HL-60/S4 treated with phorbol 12-myristate 13-acetate at 8.2 ng/mL for 4 days and 3 days (cell line): ENCODE measurements around the gene TMEM220.
"Not testable (repeated sequence)": the region's sequence is repeated elsewhere in the genome, so short reads cannot be mapped to it uniquely, and the experiment has no call there.

Source experiments
- in situ Hi-C: fragments of 300-500 bp; cut with MboI; formaldehyde crosslinking; loops from 2 replicates; pipeline ENCODE4 v1.15.0; 2022; ENCODE audit warnings: low sequenced_read_pairs

TMEM220 gene

GRCh38 chr17:10731408-10731879 is 1.6 kb upstream of the TMEM220 start:
- in situ Hi-C loops: no loop called here

- in situ Hi-C loops: not testable (repeated sequence)
Measured at GRCh38 chr17:10730247-10730646, 424 bp upstream of the TMEM220 start.

GRCh38 chr17:10728331-10728892 is 1.4 kb downstream of the TMEM220 start:
- in situ Hi-C loops: no loop called here

- in situ Hi-C loops: no loop called here
Measured at GRCh38 chr17:10727192-10727591, 2.6 kb downstream of the TMEM220 start.

DNA sequence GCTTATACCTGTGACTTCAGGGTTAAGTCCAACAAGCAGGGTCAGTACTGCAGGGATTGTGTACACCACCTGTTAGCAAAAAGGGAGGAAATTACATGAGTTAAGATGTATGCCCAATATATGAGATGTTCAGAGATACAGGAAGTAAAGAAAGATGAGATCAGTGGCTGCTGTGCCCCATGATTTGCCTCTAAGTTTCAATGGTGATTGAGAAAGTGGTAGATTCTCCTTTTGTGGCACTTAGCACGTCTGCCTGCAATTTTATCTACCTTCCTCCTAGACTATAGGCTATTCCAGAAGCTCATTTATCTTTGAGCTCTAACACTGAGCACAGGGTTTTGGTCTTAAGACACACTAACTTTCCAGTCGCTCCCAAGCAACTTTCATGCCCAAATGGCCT is 3.6 kb downstream of the TMEM220 start:
- in situ Hi-C loops: no loop called here

GRCh38 chr17:10725262-10725661 is 4.6 kb downstream of the TMEM220 start:
- in situ Hi-C loops: no loop called here

- in situ Hi-C loops: no loop called here
Measured at GRCh38 chr17:10724546-10725195, 5.2 kb downstream of the TMEM220 start.

- in situ Hi-C loops: no loop called here
Measured at GRCh38 chr17:10718547-10718946, 11.3 kb downstream of the TMEM220 start.

DNA sequence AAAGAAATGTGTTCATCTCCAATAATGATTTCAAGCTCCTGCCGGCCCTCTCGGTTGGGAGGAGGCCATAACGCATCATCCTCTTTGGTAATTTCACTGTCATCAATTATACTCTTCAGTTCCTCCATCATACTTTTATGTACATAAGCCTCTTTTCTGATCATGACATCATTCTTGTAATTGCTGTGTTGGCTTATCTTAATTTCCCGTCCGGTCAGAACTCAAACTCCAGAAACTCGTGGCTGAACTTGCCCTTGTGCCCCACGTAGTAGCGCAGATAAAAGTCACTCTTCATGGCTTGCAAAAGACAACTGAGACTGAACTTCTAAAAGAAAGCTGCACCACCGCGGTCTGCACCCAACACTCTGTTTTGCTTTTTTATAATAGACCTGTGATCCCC is 13.6 kb downstream of the TMEM220 start:
- in situ Hi-C loops: no loop called here

DNA sequence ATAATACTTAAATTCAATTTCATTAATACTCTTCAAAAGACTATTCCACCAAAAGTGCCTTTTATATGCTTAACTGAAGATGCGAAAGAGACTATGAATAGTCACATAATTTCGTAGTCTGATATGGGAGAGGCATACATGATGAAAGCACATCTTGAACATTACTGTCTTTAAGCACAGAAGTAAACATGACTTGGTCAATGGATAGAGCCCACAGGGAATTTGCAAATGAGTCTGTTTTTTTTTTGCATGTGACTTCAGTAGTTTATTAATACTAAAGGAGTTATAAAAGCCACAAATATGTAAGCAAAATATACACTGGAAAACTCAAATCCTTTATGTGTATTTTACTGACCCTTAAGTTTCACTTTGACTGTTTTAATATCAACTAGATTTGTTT is 16.5 kb downstream of the TMEM220 start:
- in situ Hi-C loops: no loop called here

DNA sequence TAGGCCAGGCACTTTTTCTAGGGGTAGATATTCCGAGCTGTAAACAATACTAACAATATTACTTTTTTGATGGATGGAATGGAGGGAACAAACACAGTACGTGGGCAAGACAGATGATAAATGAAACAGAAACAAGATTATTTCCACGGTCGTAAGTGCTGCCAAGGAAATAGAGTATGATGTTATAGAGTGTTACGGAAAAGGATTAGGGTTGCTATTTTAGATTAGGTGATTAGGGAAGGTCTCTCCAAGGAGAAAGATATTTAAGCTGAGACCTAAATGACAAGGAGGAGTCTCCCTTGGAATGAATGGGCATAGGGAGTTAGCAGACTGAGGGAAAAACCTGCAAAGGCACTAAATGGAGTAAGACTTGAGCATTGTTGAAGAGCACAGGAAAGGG is 24.1 kb downstream of the TMEM220 start:
- in situ Hi-C loops: no loop called here

GRCh38 chr17:10702574-10702973 is 27.2 kb downstream of the TMEM220 start:
- in situ Hi-C loops: no loop called here

- in situ Hi-C loops: no loop called here
Measured at GRCh38 chr17:10699856-10700255, 30.0 kb downstream of the TMEM220 start.

DNA sequence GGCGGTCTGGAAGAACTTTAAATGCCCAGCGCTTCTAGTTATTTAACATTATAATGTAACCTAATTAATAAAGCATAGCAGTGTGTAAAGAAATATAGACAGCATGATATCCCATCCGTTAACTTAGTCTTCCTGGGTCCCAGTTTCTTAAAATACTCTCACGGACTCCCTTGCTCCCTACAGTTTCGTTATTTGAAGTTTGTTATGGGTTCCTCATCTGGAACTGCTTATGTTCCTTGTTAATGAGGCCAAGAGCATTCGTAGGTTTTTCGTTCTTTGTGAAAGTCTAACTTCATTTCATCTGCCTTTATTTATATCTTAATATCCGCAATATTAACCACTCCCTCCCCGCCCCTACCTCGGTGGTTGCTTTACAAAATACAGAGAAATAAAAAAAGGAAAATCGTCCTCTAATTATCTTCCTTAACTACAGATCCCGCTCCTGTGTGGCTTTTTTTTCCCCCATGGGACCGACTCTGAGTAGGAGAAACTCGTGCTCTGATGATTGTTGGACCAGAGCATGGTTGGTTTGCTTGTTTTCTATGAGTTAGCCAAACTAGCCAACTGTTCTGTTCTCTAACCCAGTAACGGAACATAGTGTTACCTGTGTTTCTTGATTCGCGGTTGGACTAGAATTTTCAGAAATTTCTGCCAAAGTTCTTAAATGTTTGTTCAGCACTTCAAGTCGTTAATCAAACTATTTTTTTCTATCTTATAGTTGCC is 31.6 kb downstream of the TMEM220 start:
- in situ Hi-C loops: no loop called here

- in situ Hi-C loops: no loop called here
Measured at GRCh38 chr17:10697092-10698081, 32.4 kb downstream of the TMEM220 start, which contains the start of the genes ADPRM and SCO1. Gene ADPRM (plus strand): TSS chr17:10697594. CDS start chr17:10704927, 7,333 bp downstream. Gene SCO1 (minus strand): TSS chr17:10697533. CDS start chr17:10697507, 26 bp downstream.

GRCh38 chr17:10695875-10696407 is 33.9 kb downstream of the TMEM220 start:
- in situ Hi-C loops: not testable (repeated sequence)

- in situ Hi-C loops: no loop called here
Measured at GRCh38 chr17:10687499-10687898, 42.3 kb downstream of the TMEM220 start.

DNA sequence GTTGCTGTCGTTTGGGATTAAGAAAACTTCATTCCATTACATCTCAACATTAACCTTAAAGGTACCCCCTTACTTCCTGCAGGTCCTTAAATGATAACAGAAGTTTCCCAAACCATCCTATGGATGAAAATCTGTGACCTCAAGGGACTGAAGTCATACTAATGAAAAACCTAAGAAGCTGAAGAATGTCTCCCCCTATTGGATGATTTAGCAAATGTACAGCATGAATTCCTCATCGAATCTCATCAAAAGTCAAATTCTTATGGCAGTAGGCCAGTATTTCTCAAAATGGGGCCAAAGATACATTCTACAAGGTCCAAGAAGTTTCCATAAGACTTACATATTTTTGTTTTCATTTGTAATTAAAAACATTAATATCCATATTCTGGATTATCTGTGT is 46.0 kb downstream of the TMEM220 start:
- in situ Hi-C loops: no loop called here

DNA sequence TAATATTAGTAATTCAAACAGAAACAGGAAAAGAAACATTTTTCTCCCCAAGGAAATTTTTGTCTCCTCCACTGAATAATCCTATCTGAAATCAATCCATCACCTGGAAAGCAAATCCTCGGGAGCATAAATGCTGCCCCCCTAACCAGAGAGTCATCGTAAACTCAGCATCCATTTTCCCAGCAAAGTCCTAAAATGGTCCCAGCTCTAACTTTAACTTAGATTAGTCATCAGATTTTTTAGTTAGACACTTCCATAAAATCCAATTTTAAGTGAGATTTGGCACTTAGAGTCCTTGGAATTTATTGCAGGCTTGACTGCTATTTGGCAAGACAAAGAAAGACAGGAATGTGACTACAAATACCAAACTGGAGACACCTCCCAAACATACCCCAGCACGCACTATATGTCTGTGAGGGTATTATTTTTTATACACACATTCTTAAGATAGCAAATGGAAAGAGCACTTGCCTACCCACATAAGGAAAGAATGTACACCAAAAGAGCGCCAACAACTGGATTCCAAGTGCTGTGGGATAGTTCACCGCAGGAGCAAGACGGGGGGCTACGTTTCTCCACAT is 47.9 kb downstream of the TMEM220 start:
- in situ Hi-C loops: no loop called here

GRCh38 chr17:10674704-10675103 is 55.1 kb downstream of the TMEM220 start:
- in situ Hi-C loops: no loop called here
